Activated CD4-positive, CD25-positive, alpha-beta regulatory T cell (primary cell): Measurements from ENCODE around the gene MORN5.
"Not testable (repeated sequence)": the region's sequence is repeated elsewhere in the genome, so short reads cannot be mapped to it uniquely, and the experiment has no call there.

Experiments
- DNase-seq, 4 experiments: peaks; one replicate each; lab custom pipeline; 2025; lab: John Stamatoyannopoulos, UW

MORN5 gene

GRCh38 chr9:122159026-122159924 lies at the start of gene MORN5, which contains the start of gene NDUFA8:
Gene MORN5, plus strand, starts transcription at chr9:122159908. Its CDS starts 65 bp downstream, at chr9:122159973.
Gene NDUFA8, minus strand, starts transcription at chr9:122159779. Its CDS starts 102 bp downstream, at chr9:122159677.
- peak; percentile 90 to 94 (median 92) for DNase-seq

GRCh38 chr9:122110100-122110833 lies 49.4 kb upstream of the MORN5 start:
- no peak for DNase-seq

GRCh38 chr9:122111413-122112085 lies 48.2 kb upstream of the MORN5 start:
- DNase-seq, result no peak

- no peak for DNase-seq
Measured at GRCh38 chr9:122112238-122112637, 47.5 kb upstream of the MORN5 start.

- no peak for DNase-seq
Measured at GRCh38 chr9:122113574-122113973, 46.1 kb upstream of the MORN5 start.

- DNase-seq, result no peak
Measured at GRCh38 chr9:122115176-122116035, 44.3 kb upstream of the MORN5 start.

- no peak for DNase-seq
Measured at GRCh38 chr9:122116040-122116439, 43.7 kb upstream of the MORN5 start.

GRCh38 chr9:122116448-122117173 lies 43.1 kb upstream of the MORN5 start:
- no peak for DNase-seq

- DNase-seq, result not testable (repeated sequence)
Measured at GRCh38 chr9:122117241-122117640, 42.5 kb upstream of the MORN5 start.

- DNase-seq, result no peak
Measured at GRCh38 chr9:122118343-122119165, 41.2 kb upstream of the MORN5 start.

GRCh38 chr9:122119166-122119521 lies 40.6 kb upstream of the MORN5 start:
- no peak for DNase-seq

- no peak for DNase-seq
Measured at GRCh38 chr9:122119721-122120120, 40.0 kb upstream of the MORN5 start.

GRCh38 chr9:122120316-122121071 lies 39.2 kb upstream of the MORN5 start:
- DNase-seq, result no peak

- no peak for DNase-seq
Measured at GRCh38 chr9:122121391-122121790, 38.3 kb upstream of the MORN5 start.

- DNase-seq, result no peak
Measured at GRCh38 chr9:122121931-122122330, 37.8 kb upstream of the MORN5 start.

- no peak for DNase-seq
Measured at GRCh38 chr9:122122468-122122867, 37.2 kb upstream of the MORN5 start.

GRCh38 chr9:122122903-122123632 lies 36.6 kb upstream of the MORN5 start:
- peak in 3 of 4 experiments; percentile 34 to 64 (median 39) for DNase-seq

GRCh38 chr9:122124048-122124447 lies 35.7 kb upstream of the MORN5 start:
- DNase-seq, result no peak
